ENCODE measurements around the gene NELFE. TPM values are rescaled to one million over a fixed set of nuclear protein-coding genes. Genes with fewer than 3 reads are reported as not detected.

Gene NELFE
- total RNA-seq, 1 donor from 2014 or later = 57.9 TPM

GRCh38 chr6:31945154-31945506 is 13.6 kb downstream of the NELFE start:
- no peaks in the 10 kb centered on the region for H3K4me1 Mint-ChIP-seq

GRCh38 chr6:31943742-31944141 is 15.0 kb downstream of the NELFE start:
- Mint-ChIP-seq H3K4me1 (no peaks in the 10 kb centered on the region), H3K4me3 (no peak overlapping the region), H3K27me3 (peaks cover 23% of the 10 kb centered on the region), H3K9me3 (no peaks in the 10 kb centered on the region), H3K27ac (no peak overlapping the region), H3K36me3 (ENCODE audit: low read depth) (no peaks in the 10 kb centered on the region)
- intact Hi-C loops (cut with micrococcal nuclease) = no loop called here
- DNase-seq = no peak
- ATAC-seq (ENCODE audit: low read depth) = no peak
- ChIA-PET POLR2A (no interaction called here), CTCF (no interaction called here)
- TF ChIP-seq CTCF (IDR thresholded peaks at IDR 0.05) = no peak

More at GRCh38 chr6:31945154-31945506, 13.6 kb downstream of the NELFE start:
- no peak overlapping the region for H3K4me3 Mint-ChIP-seq
- peaks cover 23% of the 10 kb centered on the region for H3K27me3 Mint-ChIP-seq
- H3K27ac Mint-ChIP-seq = no peak overlapping the region
- H3K9me3 Mint-ChIP-seq = no peaks in the 10 kb centered on the region
- ChIA-PET CTCF (no interaction called here), POLR2A (no interaction called here)
- DNase-seq = no peak
- intact Hi-C loops (cut with micrococcal nuclease) = no loop called here
- no peaks in the 10 kb centered on the region for H3K36me3 Mint-ChIP-seq (ENCODE audit: low read depth)
- ATAC-seq (ENCODE audit: low read depth) = no peak
- no peak for TF ChIP-seq CTCF (IDR thresholded peaks at IDR 0.05)

GRCh38 chr6:31940256-31940664 is 18.5 kb downstream of the NELFE start:
- ATAC-seq (ENCODE audit: low read depth) = no peak
- Mint-ChIP-seq H3K4me3 (no peak overlapping the region), H3K36me3 (ENCODE audit: low read depth) (no peaks in the 10 kb centered on the region), H3K9me3 (no peaks in the 10 kb centered on the region), H3K4me1 (no peaks in the 10 kb centered on the region), H3K27ac (no peak overlapping the region), H3K27me3 (peaks cover 22% of the 10 kb centered on the region)
- no peak for TF ChIP-seq CTCF (IDR thresholded peaks at IDR 0.05)
- intact Hi-C loops (cut with micrococcal nuclease) = no loop called here
- POLR2A ChIA-PET = no interaction called here
- CTCF ChIA-PET = interaction anchor here (1.9 kb wide), 1 partner anchor 12 kb away, joined by 5 read pairs; no protein-coding TSS in a partner anchor
- no peak for DNase-seq

GRCh38 chr6:31935823-31936222 is 22.9 kb downstream of the NELFE start:
- Mint-ChIP-seq H3K27me3 (peaks cover 5% of the 10 kb centered on the region), H3K9me3 (no peaks in the 10 kb centered on the region)
- CTCF ChIA-PET = no interaction called here

GRCh38 chr6:31935021-31935420 is 23.8 kb downstream of the NELFE start:
- peaks cover 5% of the 10 kb centered on the region for H3K27me3 Mint-ChIP-seq
- no peak overlapping the region for H3K4me3 Mint-ChIP-seq
- POLR2A ChIA-PET = interaction anchor here (0.6 kb wide), 1 partner anchor 33 kb away, joined by 4 read pairs; the partner anchor contains the start of gene ZBTB12
- H3K27ac Mint-ChIP-seq = no peak overlapping the region
- TF ChIP-seq CTCF (IDR thresholded peaks at IDR 0.05) = no peak
- H3K9me3 Mint-ChIP-seq = no peaks in the 10 kb centered on the region
- no peak for DNase-seq
- CTCF ChIA-PET = no interaction called here
- intact Hi-C loops (cut with micrococcal nuclease) = no loop called here
- ATAC-seq (ENCODE audit: low read depth) = no peak
- no peaks in the 10 kb centered on the region for H3K4me1 Mint-ChIP-seq
- H3K36me3 Mint-ChIP-seq (ENCODE audit: low read depth) = no peaks in the 10 kb centered on the region

More at GRCh38 chr6:31935823-31936222, 22.9 kb downstream of the NELFE start:
- no peak for DNase-seq
- H3K4me3 Mint-ChIP-seq = no peak overlapping the region
- no peak for ATAC-seq (ENCODE audit: low read depth)
- H3K4me1 Mint-ChIP-seq = no peaks in the 10 kb centered on the region
- POLR2A ChIA-PET = no interaction called here
- H3K27ac Mint-ChIP-seq = no peak overlapping the region
- TF ChIP-seq CTCF (IDR thresholded peaks at IDR 0.05) = no peak
- no peaks in the 10 kb centered on the region for H3K36me3 Mint-ChIP-seq (ENCODE audit: low read depth)
- intact Hi-C loops (cut with micrococcal nuclease) = no loop called here

All from activated B cell treated with CpG ODN at 0.5 μM for 24 hours (primary cell).